ENCODE results near the gene TENM3.

The TENM3 gene

DNA sequence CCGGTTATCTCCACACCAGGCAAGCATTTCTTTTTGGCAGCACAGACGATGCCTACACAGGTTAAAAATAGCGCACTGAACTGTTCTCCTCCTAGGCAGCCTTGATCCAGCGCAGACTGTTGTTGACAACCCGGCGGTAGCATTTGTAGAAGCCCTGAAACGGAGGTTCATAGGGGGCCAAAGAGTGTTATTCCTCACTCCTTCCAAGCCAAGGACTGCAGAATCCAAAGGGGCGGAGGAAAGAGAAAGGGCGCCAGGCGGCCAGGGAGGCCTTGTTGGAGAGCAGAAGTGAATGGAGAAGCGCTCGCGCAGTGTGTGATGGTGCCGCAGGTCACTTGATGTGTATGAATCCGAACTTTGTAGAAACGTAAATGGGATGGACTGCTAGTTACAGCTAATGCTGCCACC lies 82.7 kb downstream of the TENM3 start:
- Mint-ChIP-seq H3K36me3 (ENCODE audit: low read depth) (no peaks in the 10 kb centered on the region), H3K4me1 (ENCODE audit: low read depth) (no peaks in the 10 kb centered on the region), H3K27me3 (ENCODE audit: low read depth) (no peaks in the 10 kb centered on the region), H3K9me3 (no peaks in the 10 kb centered on the region), H3K4me3 (no peak overlapping the region), H3K27ac (no peak overlapping the region)
- DNase-seq (ENCODE audit: low spot score): no peak

DNA sequence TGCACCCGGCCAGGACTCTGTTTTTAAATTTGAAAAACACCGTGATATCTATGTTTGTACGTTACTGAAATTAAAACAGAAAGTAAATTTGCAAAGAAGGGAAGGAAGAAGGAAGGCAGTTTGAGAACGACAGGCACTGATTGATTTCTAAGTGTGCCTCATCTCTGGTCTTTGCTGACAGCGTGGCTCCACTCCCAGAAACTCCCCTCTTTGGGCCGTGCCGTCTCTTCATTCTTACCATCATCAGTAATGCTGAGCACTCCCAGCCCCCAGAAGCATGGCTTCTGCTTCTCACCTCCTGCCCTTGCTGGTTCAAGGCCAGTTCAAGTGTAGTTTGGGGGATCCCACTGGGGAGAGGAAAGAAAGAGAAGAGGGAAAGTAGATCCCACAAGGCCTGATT lies 85.3 kb downstream of the TENM3 start:
- H3K27ac Mint-ChIP-seq: no peak overlapping the region
- no peaks in the 10 kb centered on the region for H3K9me3 Mint-ChIP-seq
- no peak for DNase-seq (ENCODE audit: low spot score)
- no peaks in the 10 kb centered on the region for H3K36me3 Mint-ChIP-seq (ENCODE audit: low read depth)
- H3K4me3 Mint-ChIP-seq: no peak overlapping the region
- no peaks in the 10 kb centered on the region for H3K27me3 Mint-ChIP-seq (ENCODE audit: low read depth)
- H3K4me1 Mint-ChIP-seq (ENCODE audit: low read depth): no peaks in the 10 kb centered on the region

DNA sequence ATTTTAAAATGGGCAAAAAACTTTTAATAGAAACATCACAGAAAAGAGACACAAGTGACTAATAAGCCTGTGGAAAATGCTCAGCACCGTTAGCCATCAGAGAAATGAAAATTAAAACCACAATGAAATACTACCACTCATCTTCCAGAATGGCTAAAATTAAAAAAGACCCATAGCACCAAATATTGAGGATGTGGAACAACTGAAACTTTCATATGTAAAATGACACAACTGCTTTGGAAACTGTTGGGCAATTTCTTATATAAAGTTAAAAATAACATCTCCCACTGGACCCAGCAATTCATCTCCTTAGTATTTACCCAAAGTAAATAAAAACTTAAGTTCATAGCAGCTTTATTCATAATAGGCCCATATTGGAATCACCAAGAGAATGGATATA lies 94.2 kb downstream of the TENM3 start:
- peaks cover 2% of the 10 kb centered on the region for H3K27me3 Mint-ChIP-seq (ENCODE audit: low read depth)
- no peaks in the 10 kb centered on the region for H3K36me3 Mint-ChIP-seq (ENCODE audit: low read depth)
- H3K27ac Mint-ChIP-seq: no peak overlapping the region
- H3K4me3 Mint-ChIP-seq: no peak overlapping the region
- no peak for DNase-seq (ENCODE audit: low spot score)
- no peaks in the 10 kb centered on the region for H3K4me1 Mint-ChIP-seq (ENCODE audit: low read depth)
- no peaks in the 10 kb centered on the region for H3K9me3 Mint-ChIP-seq

DNA sequence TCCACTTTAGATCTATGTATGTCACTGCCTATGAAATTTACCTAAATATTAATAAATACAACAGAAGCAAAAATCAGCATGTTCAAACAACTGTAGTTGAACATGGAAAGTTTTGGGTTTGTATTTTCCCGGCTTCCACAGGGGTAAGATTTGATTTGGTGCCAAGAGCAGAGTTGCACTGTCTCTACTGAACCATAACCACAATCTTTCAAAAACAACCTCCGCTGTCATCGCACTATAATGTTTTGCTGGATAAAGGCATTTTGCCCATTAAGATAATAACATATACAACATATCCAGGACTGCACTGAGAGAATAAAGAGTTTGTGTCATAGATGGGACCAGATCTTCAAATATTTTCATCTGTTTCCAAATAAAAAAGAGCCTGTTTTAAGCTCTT lies 94.9 kb downstream of the TENM3 start:
- no peak overlapping the region for H3K27ac Mint-ChIP-seq
- no peak overlapping the region for H3K4me3 Mint-ChIP-seq
- no peaks in the 10 kb centered on the region for H3K9me3 Mint-ChIP-seq
- H3K36me3 Mint-ChIP-seq (ENCODE audit: low read depth): no peaks in the 10 kb centered on the region
- H3K4me1 Mint-ChIP-seq (ENCODE audit: low read depth): no peaks in the 10 kb centered on the region
- no peak for DNase-seq (ENCODE audit: low spot score)
- H3K27me3 Mint-ChIP-seq (ENCODE audit: low read depth): peaks cover 2% of the 10 kb centered on the region

DNA sequence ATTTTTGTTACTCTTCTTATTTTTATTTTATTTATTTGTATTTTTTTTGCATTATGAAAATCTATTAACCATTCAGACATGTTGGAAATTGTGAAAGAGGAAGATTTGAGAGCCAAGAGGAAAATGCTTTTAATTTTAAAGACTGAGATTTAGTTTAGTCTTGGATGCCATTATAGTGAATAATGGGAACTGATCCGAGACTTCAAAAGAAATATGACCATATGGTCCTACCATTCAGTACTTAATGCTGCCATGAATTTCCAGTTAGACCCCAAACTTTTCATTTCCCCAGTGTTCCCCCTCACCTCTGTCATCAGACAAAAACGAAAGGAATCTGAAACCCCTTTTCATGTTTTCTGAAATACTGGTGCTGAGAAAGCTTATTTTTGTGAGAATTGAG lies 95.5 kb downstream of the TENM3 start:
- H3K9me3 Mint-ChIP-seq: no peaks in the 10 kb centered on the region
- H3K4me1 Mint-ChIP-seq (ENCODE audit: low read depth): no peaks in the 10 kb centered on the region
- no peak for DNase-seq (ENCODE audit: low spot score)
- peaks cover 2% of the 10 kb centered on the region for H3K27me3 Mint-ChIP-seq (ENCODE audit: low read depth)
- H3K36me3 Mint-ChIP-seq (ENCODE audit: low read depth): no peaks in the 10 kb centered on the region
- no peak overlapping the region for H3K27ac Mint-ChIP-seq
- H3K4me3 Mint-ChIP-seq: no peak overlapping the region

DNA sequence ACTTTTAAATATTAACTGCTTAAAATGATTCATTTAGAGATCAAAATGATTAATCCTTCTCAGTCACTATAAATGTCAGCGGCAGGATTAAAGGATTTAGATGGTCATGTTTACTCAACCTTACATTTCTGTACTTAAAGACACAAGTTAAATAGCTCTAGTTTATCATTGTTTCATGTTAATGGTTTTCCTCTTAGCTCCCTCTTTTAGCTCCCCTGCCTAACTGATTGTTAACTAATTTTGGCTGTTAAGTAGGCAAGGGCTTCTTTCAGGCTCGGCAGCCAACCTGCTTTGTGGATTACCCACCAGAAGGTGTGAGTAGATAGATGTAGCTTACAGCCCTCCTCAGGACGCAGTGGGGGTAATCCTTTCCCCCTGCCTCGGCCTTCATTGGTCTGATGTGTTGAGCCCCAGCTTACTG lies 96.0 kb downstream of the TENM3 start:
- Mint-ChIP-seq H3K27me3 (ENCODE audit: low read depth) (peaks cover 2% of the 10 kb centered on the region), H3K4me1 (ENCODE audit: low read depth) (no peaks in the 10 kb centered on the region), H3K27ac (no peak overlapping the region), H3K9me3 (no peaks in the 10 kb centered on the region), H3K4me3 (no peak overlapping the region), H3K36me3 (ENCODE audit: low read depth) (no peaks in the 10 kb centered on the region)
- no peak for DNase-seq (ENCODE audit: low spot score)

DNA sequence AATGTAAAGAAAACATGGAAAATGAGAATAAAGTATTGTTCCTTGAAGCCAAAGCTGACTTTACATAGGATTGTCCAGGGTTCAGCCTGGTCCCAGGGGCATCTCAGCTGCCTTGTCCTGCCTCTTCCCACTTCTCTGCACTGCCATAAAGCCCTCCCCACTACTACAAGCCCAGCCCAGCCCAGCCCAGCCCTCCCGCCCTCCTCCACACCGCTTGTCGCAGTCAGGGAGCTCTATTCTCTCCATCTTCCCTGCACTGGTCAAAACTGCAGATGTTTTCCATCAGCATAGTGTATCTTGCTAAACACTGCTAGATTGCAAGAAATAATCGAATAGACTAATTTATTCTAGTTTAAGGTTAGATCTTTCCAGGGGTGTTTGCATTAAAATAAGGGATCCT lies 100.3 kb downstream of the TENM3 start:
- H3K9me3 Mint-ChIP-seq: no peaks in the 10 kb centered on the region
- H3K27ac Mint-ChIP-seq: no peak overlapping the region
- DNase-seq (ENCODE audit: low spot score): no peak
- H3K4me3 Mint-ChIP-seq: no peak overlapping the region
- no peaks in the 10 kb centered on the region for H3K4me1 Mint-ChIP-seq (ENCODE audit: low read depth)
- no peaks in the 10 kb centered on the region for H3K36me3 Mint-ChIP-seq (ENCODE audit: low read depth)
- H3K27me3 Mint-ChIP-seq (ENCODE audit: low read depth): no peaks in the 10 kb centered on the region

DNA sequence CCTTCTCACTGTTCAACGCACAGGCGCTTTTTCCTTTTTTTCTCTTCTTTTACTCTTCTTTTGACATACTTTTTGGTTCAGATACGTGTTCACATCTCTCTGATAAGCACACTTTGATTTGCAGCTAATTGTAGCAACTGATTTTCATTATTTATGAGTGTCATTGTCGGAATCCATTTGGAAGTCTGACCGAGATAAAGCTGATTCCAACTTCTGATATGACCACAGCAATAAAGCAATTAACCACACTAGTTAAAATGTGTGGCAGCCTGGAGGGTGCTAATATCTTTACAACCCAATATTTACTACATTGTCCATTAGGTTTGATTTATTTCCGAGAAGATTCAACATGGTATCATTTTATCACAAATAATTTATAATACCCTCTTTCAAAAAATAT lies 101.8 kb downstream of the TENM3 start:
- no peak for DNase-seq (ENCODE audit: low spot score)
- no peaks in the 10 kb centered on the region for H3K36me3 Mint-ChIP-seq (ENCODE audit: low read depth)
- no peak overlapping the region for H3K27ac Mint-ChIP-seq
- H3K4me1 Mint-ChIP-seq (ENCODE audit: low read depth): no peaks in the 10 kb centered on the region
- H3K9me3 Mint-ChIP-seq: no peaks in the 10 kb centered on the region
- no peaks in the 10 kb centered on the region for H3K27me3 Mint-ChIP-seq (ENCODE audit: low read depth)
- no peak overlapping the region for H3K4me3 Mint-ChIP-seq

DNA sequence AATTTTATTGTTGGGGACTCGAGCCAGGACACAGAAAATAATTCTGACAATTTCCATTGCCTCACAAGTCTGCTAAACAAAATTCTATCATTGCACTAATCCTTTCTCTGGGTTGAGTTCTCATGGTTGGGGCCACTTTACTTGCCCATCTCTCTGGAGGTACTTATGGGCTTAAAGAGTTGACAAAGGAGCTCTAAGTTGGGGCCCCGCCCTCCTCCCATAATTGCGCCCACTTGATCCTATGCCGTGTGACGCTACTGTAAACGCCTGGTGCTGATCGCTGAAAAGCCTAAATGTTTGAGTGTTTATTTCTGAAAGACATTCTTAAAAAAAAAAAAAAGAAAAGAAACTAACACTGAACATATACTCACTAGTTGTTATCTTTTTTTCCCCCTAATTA lies 103.0 kb downstream of the TENM3 start:
- no peaks in the 10 kb centered on the region for H3K4me1 Mint-ChIP-seq (ENCODE audit: low read depth)
- H3K27ac Mint-ChIP-seq: no peak overlapping the region
- no peaks in the 10 kb centered on the region for H3K27me3 Mint-ChIP-seq (ENCODE audit: low read depth)
- H3K36me3 Mint-ChIP-seq (ENCODE audit: low read depth): no peaks in the 10 kb centered on the region
- no peak for DNase-seq (ENCODE audit: low spot score)
- no peaks in the 10 kb centered on the region for H3K9me3 Mint-ChIP-seq
- H3K4me3 Mint-ChIP-seq: no peak overlapping the region

DNA sequence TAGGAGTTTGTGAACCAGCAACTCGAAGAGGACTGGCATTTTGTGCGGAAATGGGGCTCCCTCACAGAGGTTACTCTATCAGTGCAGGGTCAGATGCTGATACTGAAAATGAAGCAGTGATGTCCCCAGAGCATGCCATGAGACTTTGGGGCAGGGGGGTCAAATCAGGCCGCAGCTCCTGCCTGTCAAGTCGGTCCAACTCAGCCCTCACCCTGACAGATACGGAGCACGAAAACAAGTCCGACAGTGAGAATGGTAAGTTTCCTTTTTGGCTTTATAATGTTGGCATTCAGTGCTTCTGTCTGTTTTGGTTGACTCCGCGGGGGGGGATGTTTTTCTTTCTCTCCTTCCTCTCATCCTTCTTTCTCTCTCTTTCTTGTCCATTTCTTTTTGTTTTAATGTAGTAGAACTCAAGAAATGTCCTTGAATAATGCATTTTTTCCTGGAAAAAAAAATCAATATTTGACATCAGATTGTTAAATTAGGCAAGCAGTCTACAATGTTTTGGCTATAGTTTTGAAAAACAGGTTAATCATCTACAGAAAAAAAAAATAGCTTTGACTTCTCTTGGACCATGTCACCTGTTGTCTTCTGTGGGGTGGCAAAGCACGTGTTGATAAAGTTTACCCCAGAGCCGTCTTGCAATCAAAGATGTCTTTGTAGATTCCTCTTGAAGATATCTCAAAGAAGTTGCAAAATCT lies 103.6 kb downstream of the TENM3 start:
- no peaks in the 10 kb centered on the region for H3K36me3 Mint-ChIP-seq (ENCODE audit: low read depth)
- H3K4me3 Mint-ChIP-seq: no peak overlapping the region
- H3K9me3 Mint-ChIP-seq: no peaks in the 10 kb centered on the region
- H3K27ac Mint-ChIP-seq: no peak overlapping the region
- no peaks in the 10 kb centered on the region for H3K27me3 Mint-ChIP-seq (ENCODE audit: low read depth)
- no peak for DNase-seq (ENCODE audit: low spot score)
- H3K4me1 Mint-ChIP-seq (ENCODE audit: low read depth): no peaks in the 10 kb centered on the region

DNA sequence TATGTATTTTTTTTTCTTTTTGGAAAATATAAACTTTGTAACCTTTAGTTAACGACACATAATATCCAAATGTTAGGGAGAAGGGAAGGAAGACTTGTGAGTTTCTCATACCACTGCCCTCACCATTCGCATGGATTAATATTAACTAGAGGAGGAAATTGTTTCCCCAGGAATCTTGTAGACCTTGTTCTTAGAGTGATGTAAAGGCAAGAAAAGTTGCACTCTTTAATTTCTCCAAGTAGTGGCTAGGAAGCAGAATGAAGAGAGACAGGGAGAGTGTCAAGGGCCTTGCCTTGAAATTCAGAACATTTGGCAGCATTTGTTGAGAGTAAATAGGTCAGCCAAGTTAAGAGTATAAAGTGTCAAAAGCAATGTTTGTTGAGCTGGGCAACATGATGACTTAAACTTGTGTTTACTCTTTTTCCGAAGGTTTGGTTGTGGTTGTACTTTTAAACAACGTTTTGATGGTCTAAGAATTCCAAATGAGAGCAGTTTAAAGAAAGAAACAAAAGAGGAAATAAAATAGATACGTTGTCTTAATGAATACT lies 105.7 kb downstream of the TENM3 start:
- Mint-ChIP-seq H3K4me1 (ENCODE audit: low read depth) (no peaks in the 10 kb centered on the region), H3K4me3 (no peak overlapping the region), H3K27ac (no peak overlapping the region), H3K9me3 (no peaks in the 10 kb centered on the region), H3K27me3 (ENCODE audit: low read depth) (no peaks in the 10 kb centered on the region), H3K36me3 (ENCODE audit: low read depth) (no peaks in the 10 kb centered on the region)
- DNase-seq (ENCODE audit: low spot score): no peak

DNA sequence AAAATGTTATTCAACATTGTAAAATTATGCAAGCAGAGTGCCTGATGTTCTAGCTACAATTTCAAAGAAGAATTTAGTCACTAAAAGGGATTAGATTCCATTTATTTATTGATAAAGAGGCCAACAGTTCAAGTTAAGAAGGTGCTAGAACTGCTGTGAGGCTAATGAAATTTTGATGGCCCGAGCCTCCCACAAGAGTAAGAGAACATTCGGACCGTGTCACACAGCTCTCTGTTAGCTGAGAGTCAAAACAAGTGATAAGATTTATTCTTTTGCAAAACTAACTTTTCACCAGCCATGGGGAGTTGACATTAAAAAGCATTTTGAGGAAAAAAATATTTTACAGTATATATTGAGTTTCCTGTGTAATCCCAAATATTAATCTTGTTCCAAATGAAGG lies 106.8 kb downstream of the TENM3 start:
- Mint-ChIP-seq H3K9me3 (no peaks in the 10 kb centered on the region), H3K4me3 (no peak overlapping the region), H3K27ac (no peak overlapping the region), H3K27me3 (ENCODE audit: low read depth) (no peaks in the 10 kb centered on the region), H3K4me1 (ENCODE audit: low read depth) (no peaks in the 10 kb centered on the region), H3K36me3 (ENCODE audit: low read depth) (no peaks in the 10 kb centered on the region)
- no peak for DNase-seq (ENCODE audit: low spot score)

DNA sequence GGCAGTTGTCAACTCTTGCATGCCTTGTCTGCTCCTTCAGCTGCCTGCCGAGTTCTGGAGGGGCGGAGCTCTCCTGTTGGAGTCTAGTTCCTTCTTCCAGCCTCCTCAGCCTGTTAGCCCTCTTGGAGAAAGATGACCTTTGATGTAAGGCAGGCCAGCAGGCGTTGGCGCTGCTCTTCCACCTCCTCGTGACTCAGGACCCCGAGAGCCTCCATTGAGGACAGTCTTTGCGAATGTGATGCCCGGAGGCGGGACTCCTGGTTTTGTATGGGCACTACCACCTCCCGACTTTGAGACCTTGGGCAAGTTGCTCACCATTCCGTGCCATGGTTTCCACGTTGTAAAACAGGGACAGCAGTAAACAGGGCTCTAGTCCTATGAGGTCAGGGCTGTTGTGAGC lies 108.3 kb downstream of the TENM3 start:
- Mint-ChIP-seq H3K36me3 (ENCODE audit: low read depth) (no peaks in the 10 kb centered on the region), H3K4me1 (ENCODE audit: low read depth) (no peaks in the 10 kb centered on the region), H3K27ac (no peak overlapping the region), H3K27me3 (ENCODE audit: low read depth) (no peaks in the 10 kb centered on the region), H3K9me3 (peaks cover 4% of the 10 kb centered on the region), H3K4me3 (no peak overlapping the region)
- no peak for DNase-seq (ENCODE audit: low spot score)

DNA sequence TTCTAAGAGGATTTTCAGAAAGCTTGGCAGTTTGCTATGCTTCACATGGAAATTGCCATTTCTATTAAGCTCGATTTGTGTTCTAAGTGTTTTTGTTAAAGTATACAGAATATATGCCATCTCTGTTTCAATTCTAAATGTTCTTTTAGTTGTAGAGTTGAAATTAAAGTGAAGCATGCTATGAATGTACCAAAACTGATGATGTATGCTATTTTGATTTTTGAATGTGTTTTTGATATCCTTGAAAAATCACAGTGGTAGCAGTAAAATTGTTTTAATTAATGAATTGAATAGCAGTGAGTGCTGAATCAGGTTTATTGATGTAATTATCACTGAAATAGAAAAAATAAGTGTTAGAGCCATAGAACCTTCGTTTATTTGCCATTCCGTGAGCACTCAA lies 110.9 kb downstream of the TENM3 start:
- no peaks in the 10 kb centered on the region for H3K36me3 Mint-ChIP-seq (ENCODE audit: low read depth)
- no peaks in the 10 kb centered on the region for H3K27me3 Mint-ChIP-seq (ENCODE audit: low read depth)
- H3K27ac Mint-ChIP-seq: no peak overlapping the region
- DNase-seq (ENCODE audit: low spot score): no peak
- H3K4me1 Mint-ChIP-seq (ENCODE audit: low read depth): no peaks in the 10 kb centered on the region
- H3K4me3 Mint-ChIP-seq: no peak overlapping the region
- peaks cover 4% of the 10 kb centered on the region for H3K9me3 Mint-ChIP-seq

DNA sequence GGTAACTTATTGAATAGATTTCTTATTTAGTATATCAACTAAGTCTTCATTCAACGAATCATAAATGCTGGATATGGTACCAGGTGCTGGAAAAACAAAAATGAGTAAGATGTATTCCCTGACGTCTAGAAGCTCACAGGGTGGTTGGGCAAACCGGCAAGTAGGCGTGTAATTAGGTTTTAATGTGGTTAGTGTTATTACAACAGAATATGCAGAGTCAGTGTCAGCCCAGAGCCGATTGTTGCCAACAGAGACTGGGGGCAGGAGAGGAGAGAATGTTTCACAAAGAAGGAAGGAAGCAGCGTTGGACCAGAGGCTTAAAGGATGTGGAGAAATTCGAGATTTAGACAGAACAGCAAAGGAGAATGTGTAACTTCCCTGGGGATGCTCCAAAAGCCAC lies 111.7 kb downstream of the TENM3 start:
- Mint-ChIP-seq H3K4me3 (no peak overlapping the region), H3K36me3 (ENCODE audit: low read depth) (no peaks in the 10 kb centered on the region), H3K27ac (no peak overlapping the region), H3K27me3 (ENCODE audit: low read depth) (no peaks in the 10 kb centered on the region), H3K4me1 (ENCODE audit: low read depth) (no peaks in the 10 kb centered on the region), H3K9me3 (peaks cover 4% of the 10 kb centered on the region)
- DNase-seq (ENCODE audit: low spot score): no peak
